Muscle layer of colon (tissue), 2 donors: ENCODE data around the gene PLPP3.

Experiments used
- H3K27ac ChIP-seq: one replicate; pipeline ENCODE4 v1.7.0; 2013; ENCODE audit warnings: low read depth, mild to moderate bottlenecking, low read length, moderate library complexity
- H3K27me3 ChIP-seq, 2 donors: one replicate each; pipeline ENCODE4 v1.7.0; 2013; ENCODE audit warnings: low read length in 2 of 2, mild to moderate bottlenecking in 2 of 2; ENCODE audit not compliant: insufficient read depth in 2 of 2, control insufficient read depth in 1 of 2
- H3K36me3 ChIP-seq: one replicate; pipeline ENCODE4 v1.7.0; 2013; ENCODE audit warnings: mild to moderate bottlenecking, low read length; ENCODE audit not compliant: insufficient read depth
- H3K4me1 ChIP-seq: one replicate; pipeline ENCODE4 v1.7.0; 2013; ENCODE audit warnings: mild to moderate bottlenecking, low read length; ENCODE audit not compliant: insufficient read depth
- H3K4me3 ChIP-seq, 2 donors: one replicate each; pipeline ENCODE4 v1.7.0; 2013; ENCODE audit warnings: low read length in 2 of 2, low read depth in 1 of 2, mild to moderate bottlenecking in 1 of 2, moderate library complexity in 1 of 2
- H3K9ac ChIP-seq: one replicate; pipeline ENCODE4 v1.7.0; 2013; ENCODE audit warnings: low read length
- H3K9me3 ChIP-seq: one replicate; pipeline ENCODE4 v1.7.0; 2013; ENCODE audit warnings: mild to moderate bottlenecking, low read length
- donor health status: abdominal sarcoma.
- donor health status: Adenocarcinoma of cecum.

PLPP3 gene

GRCh38 chr1:56589369-56589768 is 10.0 kb upstream of the PLPP3 start:
- H3K36me3 ChIP-seq, result no peaks in the 10 kb centered on the region
- no peaks in the 10 kb centered on the region for H3K9me3 ChIP-seq
- H3K4me1 ChIP-seq, result no peaks in the 10 kb centered on the region
- no peak overlapping the region for H3K4me3 ChIP-seq
- no peak overlapping the region for H3K9ac ChIP-seq
- H3K27me3 ChIP-seq, result no peaks in the 10 kb centered on the region
- H3K27ac ChIP-seq, result no peak overlapping the region

DNA sequence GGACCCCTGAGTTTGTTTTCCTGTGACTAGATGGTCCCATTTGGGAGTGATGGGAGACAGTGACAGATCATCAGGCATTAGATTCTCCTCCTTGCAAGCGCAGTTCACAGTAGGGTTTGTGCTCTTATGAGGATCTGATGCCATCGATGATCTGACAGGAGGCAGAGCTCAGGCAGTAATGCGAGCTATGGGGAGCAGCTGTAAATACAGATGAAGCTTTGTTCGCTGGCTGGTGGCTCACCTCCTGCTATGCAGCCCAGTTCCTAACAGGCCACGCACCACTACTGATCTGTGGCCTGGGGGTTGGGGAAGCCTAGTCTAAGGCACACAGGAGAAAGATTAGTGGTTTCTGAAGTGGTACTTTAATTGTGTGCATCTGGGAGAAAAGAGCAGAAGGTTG is 7.1 kb upstream of the PLPP3 start:
- no peak overlapping the region for H3K9ac ChIP-seq
- H3K4me1 ChIP-seq, result no peaks in the 10 kb centered on the region
- no peaks in the 10 kb centered on the region for H3K27me3 ChIP-seq
- no peaks in the 10 kb centered on the region for H3K9me3 ChIP-seq
- H3K27ac ChIP-seq, result no peak overlapping the region
- no peak overlapping the region for H3K4me3 ChIP-seq
- no peaks in the 10 kb centered on the region for H3K36me3 ChIP-seq

DNA sequence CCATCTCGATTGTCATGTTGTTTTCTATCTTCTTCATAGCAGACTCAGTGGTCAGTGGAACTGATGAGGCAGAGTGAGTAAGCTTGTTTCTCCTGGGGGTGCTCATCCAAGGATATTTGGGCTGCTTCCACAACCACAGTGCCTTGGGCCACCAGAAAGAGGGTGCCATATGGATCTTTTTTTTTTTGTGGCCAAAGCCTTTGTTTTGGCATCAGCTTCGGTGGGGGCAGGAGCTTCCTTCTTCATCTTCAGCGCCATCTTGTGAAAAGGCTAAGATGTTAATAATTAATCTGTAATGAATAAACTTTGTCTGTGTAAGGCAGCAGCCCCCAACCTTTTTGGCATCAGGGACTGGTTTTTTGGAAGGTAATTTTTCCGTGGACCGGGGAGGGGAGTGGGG is 6.6 kb upstream of the PLPP3 start:
- Histone ChIP-seq H3K9ac (no peak overlapping the region), H3K9me3 (no peaks in the 10 kb centered on the region), H3K36me3 (no peaks in the 10 kb centered on the region), H3K27ac (no peak overlapping the region), H3K4me3 (no peak overlapping the region), H3K4me1 (no peaks in the 10 kb centered on the region), H3K27me3 (no peaks in the 10 kb centered on the region)

DNA sequence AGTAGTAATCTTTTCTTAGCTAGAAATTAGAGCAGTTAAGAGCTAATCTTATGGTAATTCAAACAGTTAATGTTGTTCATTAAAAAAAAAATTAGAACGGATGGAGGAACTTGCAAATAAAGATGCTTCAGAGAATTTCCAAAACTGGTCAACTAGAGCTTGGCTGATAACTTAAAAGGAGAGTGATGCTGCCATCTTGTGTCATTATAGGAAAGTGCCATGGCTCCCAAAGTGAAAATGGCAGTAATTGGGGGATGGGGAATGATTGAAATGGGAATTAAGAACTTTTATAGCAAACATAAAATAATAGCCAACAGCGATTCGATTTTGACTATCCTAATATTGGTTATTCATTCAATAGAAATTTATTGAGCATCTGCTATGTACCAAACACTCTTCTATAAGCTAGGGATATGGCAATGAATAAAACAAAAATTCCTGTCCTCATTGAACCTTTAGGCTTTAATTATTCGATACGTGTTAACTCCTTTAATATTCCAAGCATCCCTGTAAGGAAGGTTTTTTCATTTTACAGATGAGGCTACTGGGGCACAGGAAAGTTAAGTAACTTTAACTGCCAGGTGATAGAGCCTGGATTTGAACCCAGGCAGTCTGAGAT is 5.7 kb upstream of the PLPP3 start:
- Histone ChIP-seq H3K27ac (no peak overlapping the region), H3K27me3 (no peaks in the 10 kb centered on the region), H3K36me3 (no peaks in the 10 kb centered on the region), H3K4me3 (no peak overlapping the region), H3K9me3 (no peaks in the 10 kb centered on the region), H3K4me1 (peaks cover 7% of the 10 kb centered on the region), H3K9ac (no peak overlapping the region)

DNA sequence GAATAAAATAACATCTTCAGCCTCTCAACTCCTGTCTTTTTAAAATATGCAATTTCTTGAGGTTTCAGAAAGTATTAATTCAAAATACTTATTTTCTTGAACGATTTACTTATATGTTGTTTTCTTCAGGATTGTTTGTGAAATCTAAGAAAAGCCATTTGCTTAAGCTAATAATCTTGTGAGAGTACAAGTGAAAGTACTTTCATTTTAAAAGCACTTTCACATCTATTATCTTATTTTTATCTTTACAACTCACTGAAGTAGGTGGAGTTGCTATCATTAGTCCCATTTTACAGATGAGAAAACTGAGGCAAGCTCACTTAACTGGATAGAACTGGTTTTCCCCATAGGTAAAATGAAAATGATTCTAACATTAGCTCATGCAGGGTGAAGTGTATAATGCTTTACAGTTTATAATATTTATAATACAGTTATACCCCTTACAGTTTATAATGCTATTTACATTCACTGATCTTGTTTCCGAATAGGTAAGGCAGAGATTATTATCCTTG is 4.7 kb upstream of the PLPP3 start:
- peaks cover 9% of the 10 kb centered on the region for H3K4me1 ChIP-seq
- H3K9ac ChIP-seq, result no peak overlapping the region
- no peaks in the 10 kb centered on the region for H3K9me3 ChIP-seq
- H3K36me3 ChIP-seq, result no peaks in the 10 kb centered on the region
- no peaks in the 10 kb centered on the region for H3K27me3 ChIP-seq
- no peak overlapping the region for H3K27ac ChIP-seq
- no peak overlapping the region for H3K4me3 ChIP-seq

DNA sequence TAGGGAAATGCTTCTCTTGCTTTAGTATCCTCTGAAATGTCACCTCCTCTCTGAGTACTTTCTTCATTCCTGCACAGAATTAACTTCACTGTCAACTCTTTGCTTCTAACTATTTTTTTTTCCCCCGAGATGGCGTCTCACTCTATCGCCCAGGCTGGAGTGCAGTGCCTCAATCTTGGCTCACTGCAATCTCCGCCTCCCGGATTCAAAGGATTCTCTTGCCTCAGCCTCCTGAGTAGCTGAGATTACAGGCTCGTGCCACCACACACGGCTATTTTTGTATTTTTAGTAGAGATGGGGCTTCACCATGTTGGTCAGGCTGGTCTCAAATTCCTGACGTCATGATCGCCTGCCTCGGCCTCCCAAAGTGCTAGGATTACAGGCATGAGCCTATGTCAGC is 1.4 kb upstream of the PLPP3 start:
- no peaks in the 10 kb centered on the region for H3K27me3 ChIP-seq
- peaks cover 16% of the 10 kb centered on the region for H3K4me1 ChIP-seq
- no peaks in the 10 kb centered on the region for H3K9me3 ChIP-seq
- H3K27ac ChIP-seq, result no peak overlapping the region
- H3K4me3 ChIP-seq, result no peak overlapping the region
- H3K36me3 ChIP-seq, result no peaks in the 10 kb centered on the region
- H3K9ac ChIP-seq, result no peak overlapping the region

DNA sequence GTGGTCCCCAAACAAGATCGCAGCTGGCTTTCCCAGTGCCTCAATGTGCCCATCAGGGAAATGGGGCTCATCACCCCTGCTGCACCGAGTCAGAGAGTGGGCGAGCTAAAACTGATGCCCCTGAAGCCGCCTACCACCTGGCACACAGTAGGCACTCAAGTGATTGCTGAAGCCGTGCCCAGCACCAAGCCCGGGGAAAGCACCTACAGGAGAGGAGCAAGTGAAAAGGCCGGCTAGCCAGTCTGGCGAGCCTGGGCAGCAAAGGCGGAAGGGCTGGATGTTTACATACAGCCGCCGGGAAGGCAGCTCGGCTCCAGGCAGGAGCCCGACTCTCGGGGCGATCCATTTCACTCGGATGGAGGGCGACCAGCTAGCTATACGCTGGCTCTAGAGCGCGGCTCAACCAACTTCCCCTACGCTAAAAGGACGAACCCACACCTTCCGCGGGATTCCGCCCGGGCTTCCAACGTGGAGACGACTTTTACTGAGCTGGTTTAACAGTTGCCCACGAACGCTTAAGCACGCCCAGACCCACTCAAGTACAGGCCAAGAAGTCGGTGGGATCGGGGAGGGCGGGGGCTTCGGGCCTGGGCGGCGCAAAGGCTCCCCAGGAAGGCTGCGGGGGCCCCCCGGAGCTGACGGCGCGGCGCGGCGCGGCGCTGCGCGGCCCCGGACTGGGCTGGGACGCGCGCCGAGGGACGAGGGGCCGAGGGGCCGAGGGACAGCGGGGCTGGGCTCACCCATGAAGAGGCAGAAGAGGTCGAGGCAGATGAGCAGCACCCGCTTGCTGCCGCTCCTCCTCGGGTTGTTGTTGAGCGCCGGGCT is 1.0 kb downstream of the PLPP3 start:
- H3K9me3 ChIP-seq, result no peaks in the 10 kb centered on the region
- peak overlapping the region; percentile 45 for H3K9ac ChIP-seq
- peaks cover 20% of the 10 kb centered on the region for H3K4me1 ChIP-seq
- H3K27me3 ChIP-seq, result no peaks in the 10 kb centered on the region
- peak overlapping the region; percentile 73 to 89 for H3K4me3 ChIP-seq
- peak overlapping the region; percentile 75 for H3K27ac ChIP-seq
- H3K36me3 ChIP-seq, result no peaks in the 10 kb centered on the region

GRCh38 chr1:56577406-56578137 is 1.8 kb downstream of the PLPP3 start:
- H3K27ac ChIP-seq, result peak overlapping the region; percentile 75
- no peaks in the 10 kb centered on the region for H3K36me3 ChIP-seq
- H3K4me3 ChIP-seq, result peak overlapping the region; percentile 73 to 89
- H3K9me3 ChIP-seq, result no peaks in the 10 kb centered on the region
- H3K27me3 ChIP-seq, result no peaks in the 10 kb centered on the region
- peak overlapping the region; percentile 45 for H3K9ac ChIP-seq
- H3K4me1 ChIP-seq, result peaks cover 28% of the 10 kb centered on the region

GRCh38 chr1:56576880-56577405 is 2.4 kb downstream of the PLPP3 start:
- Histone ChIP-seq H3K4me1 (peaks cover 32% of the 10 kb centered on the region), H3K27me3 (no peaks in the 10 kb centered on the region), H3K27ac (peak overlapping the region; percentile 75), H3K4me3 (peak overlapping the region; percentile 73 to 89), H3K36me3 (no peaks in the 10 kb centered on the region), H3K9me3 (no peaks in the 10 kb centered on the region), H3K9ac (no peak overlapping the region)

- Histone ChIP-seq H3K36me3 (no peaks in the 10 kb centered on the region), H3K9ac (no peak overlapping the region), H3K27ac (no peak overlapping the region)
Observed at GRCh38 chr1:56575865-56576264, 3.5 kb downstream of the PLPP3 start.

GRCh38 chr1:56574794-56575193 is 4.6 kb downstream of the PLPP3 start:
- Histone ChIP-seq H3K9me3 (no peaks in the 10 kb centered on the region), H3K36me3 (no peaks in the 10 kb centered on the region), H3K27me3 (no peaks in the 10 kb centered on the region), H3K9ac (no peak overlapping the region), H3K27ac (no peak overlapping the region), H3K4me1 (peaks cover 27% of the 10 kb centered on the region), H3K4me3 (no peak overlapping the region)

More at GRCh38 chr1:56575865-56576264, 3.5 kb downstream of the PLPP3 start:
- no peaks in the 10 kb centered on the region for H3K9me3 ChIP-seq
- H3K4me1 ChIP-seq, result peaks cover 36% of the 10 kb centered on the region
- peak overlapping the region in 1 of 2 donors; percentile 12 for H3K4me3 ChIP-seq
- H3K27me3 ChIP-seq, result no peaks in the 10 kb centered on the region
